ENCODE data around the gene KRTAP9-1.
"Not testable (repeated sequence)": the region's sequence is repeated elsewhere in the genome, so short reads cannot be mapped to it uniquely, and the experiment has no call there.

The KRTAP9-1 gene, protein sequence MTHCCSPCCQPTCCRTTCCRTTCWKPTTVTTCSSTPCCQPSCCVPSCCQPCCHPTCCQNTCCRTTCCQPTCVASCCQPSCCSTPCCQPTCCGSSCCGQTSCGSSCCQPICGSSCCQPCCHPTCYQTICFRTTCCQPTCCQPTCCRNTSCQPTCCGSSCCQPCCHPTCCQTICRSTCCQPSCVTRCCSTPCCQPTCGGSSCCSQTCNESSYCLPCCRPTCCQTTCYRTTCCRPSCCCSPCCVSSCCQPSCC

DNA sequence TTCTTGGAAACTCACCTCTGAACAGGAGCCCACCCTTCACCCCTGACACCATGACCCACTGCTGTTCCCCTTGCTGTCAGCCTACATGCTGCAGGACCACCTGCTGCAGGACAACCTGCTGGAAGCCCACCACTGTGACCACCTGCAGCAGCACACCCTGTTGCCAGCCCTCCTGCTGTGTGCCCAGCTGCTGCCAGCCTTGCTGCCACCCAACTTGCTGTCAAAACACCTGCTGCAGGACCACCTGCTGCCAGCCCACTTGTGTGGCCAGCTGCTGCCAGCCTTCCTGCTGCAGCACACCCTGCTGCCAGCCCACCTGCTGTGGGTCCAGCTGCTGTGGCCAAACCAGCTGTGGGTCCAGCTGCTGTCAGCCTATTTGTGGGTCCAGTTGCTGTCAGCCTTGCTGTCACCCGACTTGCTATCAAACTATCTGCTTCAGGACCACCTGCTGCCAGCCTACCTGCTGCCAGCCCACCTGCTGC, at the start of gene KRTAP9-1:
KRTAP9-1 (plus strand) TSS at position 51 of the 482 bp plus-strand sequence; CDS start at position 51, 0 bp downstream.
- DNase-seq (ENCODE audit: low spot score), result not testable (repeated sequence)

DNA sequence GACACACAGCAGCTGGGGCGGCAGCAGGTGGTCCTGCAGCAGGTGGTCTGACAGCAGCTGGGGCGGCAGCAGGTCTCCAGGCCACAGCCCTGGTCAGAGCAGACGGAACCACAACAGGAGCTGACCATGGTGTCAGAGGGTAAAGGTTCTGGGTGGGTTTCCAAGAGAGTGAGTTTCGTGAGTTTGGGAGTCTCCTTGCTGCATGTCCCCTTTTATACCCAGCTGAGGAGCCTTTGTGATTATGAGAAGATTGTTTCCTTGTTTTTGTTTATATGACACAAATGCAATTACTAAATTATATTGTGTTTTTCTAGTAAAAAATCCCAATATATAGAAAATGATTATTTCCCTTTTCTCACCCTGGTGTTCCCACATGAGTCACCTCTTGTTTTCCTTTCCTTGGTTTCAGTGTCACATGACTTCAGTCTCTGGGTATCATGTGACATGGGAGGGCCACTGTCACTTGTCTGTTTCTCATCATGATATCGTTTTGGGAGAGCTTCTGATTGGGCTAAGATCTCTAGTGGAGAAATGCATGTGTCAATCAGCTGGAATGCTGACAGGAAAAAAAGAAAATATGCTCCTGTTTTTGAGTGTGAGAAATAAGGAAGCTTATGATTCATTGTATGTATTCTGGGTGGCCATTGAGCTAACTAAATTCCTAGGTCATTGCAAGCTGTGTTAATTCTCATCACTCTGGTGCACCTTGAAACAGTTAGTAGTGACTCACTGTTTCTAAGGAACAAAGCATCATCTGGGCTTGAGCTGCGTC, 49.1 kb upstream of the KRTAP9-1 start, which contains the start of gene KRTAP4-6:
KRTAP4-6 (minus strand) TSS at position 185 of the 772 bp plus-strand sequence; CDS start at position 128, 57 bp downstream.
- no peak for DNase-seq (ENCODE audit: low spot score)

DNA sequence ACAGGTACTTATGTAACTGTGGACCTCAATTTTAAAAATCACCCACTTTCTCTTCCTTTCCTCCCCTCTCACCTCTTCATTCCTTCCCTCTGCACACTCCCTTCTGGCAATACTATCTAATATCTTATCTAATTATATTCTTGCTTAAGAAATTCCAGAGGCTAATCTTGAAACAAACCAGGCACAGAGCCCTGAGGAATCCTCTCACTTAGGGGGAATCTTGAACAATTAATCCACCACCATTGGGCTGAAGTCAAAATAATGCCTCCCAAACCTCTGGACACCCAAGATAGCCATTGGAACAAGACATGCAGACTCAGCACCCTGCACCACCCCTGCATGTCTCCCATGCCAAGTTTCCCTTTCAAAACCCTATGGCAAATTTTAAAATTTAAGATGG, 48.3 kb upstream of the KRTAP9-1 start:
- no peak for DNase-seq (ENCODE audit: low spot score)

DNA sequence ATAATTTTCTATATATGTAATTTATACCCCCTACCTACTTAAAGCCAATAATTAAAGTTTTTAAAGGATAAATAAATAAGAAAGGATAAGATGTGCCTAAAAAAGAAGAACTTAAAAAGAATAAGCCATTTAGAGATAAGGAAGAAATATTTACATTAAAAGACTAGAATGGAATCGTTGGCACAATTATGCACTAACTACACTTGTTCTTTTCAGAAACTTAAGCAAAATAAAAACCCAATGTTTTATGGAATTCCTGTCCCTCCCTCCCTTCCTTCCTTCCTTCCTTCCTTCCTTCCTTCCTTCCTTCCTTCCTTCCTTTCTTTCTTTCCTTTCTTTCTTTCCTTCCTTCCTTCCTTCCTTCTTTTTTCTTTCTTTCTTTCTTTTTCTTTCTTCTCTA, 44.8 kb upstream of the KRTAP9-1 start:
- DNase-seq (ENCODE audit: low spot score), result no peak

DNA sequence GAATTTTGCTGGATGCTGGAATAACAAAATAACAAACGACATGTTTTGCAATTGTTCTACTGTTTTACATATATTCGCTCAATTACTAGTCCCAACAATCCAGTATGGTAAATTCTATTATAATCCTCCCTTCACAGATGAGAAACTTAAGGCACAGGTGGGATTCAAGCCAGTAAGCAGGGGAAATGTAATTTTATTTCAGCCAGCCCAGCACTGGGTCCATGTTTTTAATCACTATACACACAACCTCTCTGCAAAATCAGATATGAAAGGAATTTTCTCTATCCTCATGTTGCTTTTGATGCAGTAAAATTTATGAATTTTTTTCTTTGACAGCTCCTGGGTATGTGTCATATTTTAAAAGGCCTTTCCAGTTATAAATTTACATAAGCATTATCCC, 44.4 kb upstream of the KRTAP9-1 start:
- no peak for DNase-seq (ENCODE audit: low spot score)

DNA sequence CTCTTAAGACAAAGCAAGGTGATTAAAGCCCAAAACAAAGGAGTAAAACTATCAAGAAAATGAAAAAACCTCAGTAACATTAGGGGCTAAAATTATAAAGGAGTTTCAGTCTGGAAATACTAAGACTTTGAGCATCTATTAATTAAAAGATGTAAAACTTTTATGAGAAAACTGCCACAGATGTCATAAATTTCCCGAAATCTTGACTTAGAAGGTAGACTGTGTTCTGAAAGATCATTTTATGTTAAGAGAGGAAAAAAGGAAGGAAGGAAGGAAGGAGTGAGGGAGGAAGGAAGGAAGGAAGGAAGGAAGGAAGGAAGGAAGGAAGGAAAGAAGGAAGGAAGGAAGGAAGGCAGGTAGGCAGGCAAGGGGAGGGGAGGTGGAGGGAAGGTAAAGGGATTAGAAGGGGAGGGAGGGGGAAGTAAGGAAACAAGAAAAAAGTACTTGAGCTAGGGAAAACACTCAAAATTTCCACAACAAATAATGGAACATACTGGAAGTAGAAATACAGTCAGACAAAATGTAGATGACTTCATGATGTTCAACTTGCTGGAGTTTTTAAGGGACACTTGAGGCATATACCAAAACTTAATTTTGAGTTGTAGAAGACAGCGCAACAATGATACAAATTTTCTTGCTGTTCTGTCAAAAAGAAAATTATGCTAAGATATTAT, 42.0 kb upstream of the KRTAP9-1 start:
- no peak for DNase-seq (ENCODE audit: low spot score)

DNA sequence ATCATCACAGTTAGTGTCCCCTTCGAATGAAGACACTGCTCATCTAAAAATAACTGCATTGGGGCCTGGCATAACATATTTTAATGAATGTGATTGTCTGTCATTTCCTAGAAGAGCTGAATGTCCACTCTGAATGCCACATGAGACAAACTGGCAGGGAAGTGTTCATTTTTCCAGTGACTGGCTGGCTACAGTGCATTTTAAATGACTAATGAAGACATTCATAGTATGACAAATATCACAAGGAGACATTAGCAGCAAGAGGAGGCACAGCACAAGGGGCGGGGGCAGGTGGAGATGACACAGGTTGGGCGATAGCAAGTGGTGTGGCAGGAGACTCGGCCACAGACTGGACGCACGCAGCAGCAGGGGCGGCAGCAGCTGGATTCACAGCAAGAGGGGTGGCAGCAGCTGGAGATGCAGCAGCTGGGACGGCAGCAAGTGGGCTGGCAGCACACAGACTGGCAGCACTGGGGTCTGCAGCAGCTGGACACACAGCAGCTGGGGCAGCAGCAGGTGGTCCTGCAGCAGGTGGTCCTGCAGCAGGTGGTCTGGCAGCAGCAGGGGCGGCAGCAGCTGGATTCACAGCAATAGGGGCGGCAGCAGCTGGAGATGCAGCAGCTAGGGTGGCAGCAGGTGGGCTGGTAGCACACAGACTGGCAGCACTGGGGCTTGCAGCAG, 40.6 kb upstream of the KRTAP9-1 start:
- not testable (repeated sequence) for DNase-seq (ENCODE audit: low spot score)

DNA sequence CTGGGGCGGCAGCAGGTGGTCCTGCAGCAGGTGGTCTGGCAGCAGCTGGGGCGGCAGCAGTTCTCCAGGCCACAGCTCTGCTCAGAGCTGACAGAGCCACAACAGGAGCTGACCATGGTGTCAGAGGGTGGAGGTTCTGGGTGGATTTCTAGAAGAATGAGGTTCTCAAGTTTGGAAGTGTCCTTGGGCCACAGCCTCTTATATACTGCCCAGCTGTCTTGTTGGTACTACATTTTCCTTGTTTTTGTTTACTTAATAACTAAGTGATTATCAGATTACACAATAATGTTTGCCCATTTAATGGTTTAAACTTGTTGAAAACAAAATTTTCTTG, 40.1 kb upstream of the KRTAP9-1 start, which contains the start of gene KRTAP4-5:
KRTAP4-5 (minus strand) TSS at position 174 of the 334 bp plus-strand sequence; CDS start at position 116, 58 bp downstream.
- no peak for DNase-seq (ENCODE audit: low spot score)

DNA sequence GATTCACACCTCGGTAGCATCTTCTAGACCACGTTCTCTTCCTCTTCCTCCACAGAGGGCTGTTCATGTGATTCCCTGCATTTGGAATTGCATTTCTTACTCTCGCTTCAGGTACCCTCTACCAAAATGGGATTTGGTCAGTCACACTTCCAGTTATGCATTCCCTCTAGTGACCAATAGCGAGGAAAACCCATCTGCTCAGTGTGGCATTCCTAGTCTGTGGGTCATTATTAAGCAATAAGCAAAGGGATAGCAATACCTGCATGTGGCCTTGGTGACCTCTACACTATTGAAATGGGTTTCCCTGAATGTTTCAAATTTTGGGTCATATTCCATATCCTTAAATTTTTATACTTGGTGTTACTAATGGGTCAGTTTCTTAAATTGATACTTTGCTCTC, 39.7 kb upstream of the KRTAP9-1 start:
- DNase-seq (ENCODE audit: low spot score), result no peak

DNA sequence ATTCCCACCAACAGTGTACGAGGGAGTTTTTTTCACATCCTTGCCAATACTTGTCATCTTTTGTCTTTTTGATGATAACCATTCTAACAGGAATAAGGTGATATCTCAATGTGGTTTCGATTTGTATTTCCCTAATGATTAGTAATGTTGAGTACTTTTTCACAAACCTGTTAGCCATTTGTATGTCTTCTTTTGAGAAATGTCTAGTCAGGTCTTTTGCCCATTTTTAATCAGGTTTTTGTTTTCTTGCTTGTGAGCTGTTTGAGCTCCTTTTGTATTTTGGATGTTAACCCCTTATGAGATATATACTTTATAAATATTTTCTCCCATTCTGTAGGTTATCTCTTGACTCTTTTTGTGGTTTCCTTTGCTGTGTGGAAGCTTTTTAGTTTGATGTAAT, 38.2 kb upstream of the KRTAP9-1 start:
- no peak for DNase-seq (ENCODE audit: low spot score)

DNA sequence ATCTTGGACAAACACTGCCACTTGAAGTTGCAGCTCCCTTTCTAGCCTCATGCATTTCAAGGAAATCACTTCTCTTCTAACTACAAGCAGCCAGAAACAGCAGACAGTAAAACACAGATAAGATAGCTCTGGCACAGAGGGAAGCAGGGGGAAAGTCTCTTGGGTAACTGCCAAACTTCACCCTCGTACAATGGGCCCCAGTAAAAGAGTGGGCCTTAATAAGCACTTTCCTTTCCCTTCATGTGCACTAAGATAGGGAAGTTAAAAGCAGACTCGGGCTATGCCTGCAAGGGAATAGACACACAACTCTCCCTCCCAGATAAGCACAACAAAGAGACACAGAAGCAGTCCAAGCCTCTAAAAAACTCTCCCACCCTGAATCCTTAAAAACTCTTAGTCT, 35.8 kb upstream of the KRTAP9-1 start:
- no peak for DNase-seq (ENCODE audit: low spot score)

DNA sequence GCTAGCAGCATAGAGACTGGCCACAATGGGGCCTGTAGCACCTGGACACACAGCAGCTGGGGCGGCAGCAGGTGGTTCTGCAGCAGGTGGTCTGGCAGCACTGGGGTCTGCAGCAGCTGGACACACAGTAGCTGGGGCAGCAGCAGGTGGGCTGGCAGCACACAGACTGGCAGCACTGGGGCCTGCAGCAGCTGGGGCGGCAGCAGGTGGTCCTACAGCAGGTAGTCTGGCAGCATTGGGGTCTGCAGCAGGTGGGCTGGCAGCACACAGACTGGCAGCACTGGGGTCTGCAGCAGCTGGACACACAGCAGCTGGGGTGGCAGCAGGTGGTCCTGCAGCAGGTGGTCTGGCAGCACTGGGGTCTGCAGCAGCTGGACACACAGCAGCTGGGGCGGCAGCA, 29.5 kb upstream of the KRTAP9-1 start:
- not testable (repeated sequence) for DNase-seq (ENCODE audit: low spot score)

DNA sequence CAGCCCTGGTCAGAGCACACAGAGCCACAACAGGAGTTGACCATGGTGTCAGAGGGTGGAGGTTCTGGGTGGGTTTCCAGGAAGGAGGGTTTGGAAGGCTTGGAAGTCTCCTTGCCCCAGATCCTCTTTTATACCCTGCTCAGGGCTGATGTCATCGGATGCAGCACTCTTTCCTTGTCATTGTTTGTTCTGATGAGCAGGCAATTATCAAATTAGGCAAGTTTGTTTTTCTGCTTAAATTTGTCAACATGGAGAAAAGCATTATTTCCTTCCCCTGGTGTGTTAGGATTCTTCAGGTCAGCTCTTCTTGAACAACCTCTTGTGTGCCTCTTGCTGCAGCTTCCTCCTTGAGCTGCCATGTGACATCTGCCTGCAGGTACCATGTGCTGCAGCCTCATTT, 29.0 kb upstream of the KRTAP9-1 start, which contains the start of gene KRTAP4-4:
KRTAP4-4 (minus strand) TSS at position 101 of the 400 bp plus-strand sequence; CDS start at position 44, 57 bp downstream.
- no peak for DNase-seq (ENCODE audit: low spot score)

DNA sequence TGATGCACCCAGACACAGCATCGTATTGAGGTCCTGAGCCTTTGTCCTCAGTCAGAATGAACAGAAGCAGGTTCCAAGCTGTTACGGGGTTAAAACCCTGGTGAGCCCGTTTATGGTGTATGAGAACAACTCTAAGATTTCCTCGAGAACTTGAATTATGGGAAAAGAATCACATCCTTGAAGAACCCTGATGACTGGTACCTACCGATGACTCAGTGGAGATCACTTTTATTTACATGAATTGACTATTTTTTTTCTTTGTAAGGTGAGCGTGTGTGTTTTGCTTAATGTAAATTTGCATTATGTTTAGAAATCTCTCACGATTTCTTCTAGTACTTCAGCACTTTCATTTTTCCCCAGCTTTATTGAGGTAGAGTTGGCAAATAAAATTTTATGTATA, 25.9 kb upstream of the KRTAP9-1 start:
- DNase-seq (ENCODE audit: low spot score), result no peak

DNA sequence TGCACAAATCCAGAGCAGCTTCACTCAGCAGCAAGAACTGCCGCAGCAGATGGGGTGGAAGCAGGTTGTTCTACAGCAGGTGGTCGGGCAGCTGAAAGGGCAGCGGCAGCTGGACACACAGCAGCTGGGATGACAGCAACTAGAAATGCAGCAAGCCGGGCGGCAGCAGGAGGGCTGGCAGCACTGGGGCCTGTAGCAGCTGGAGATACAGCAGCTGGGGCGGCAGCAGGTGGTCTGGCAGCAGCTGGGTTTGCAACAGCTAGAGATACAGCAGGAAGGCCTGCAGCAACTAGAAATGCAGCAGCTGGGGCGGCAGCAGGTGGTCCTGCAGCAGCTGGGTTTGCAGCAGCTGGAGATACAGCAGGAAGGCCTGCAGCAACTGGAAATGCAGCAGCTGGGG, 22.1 kb upstream of the KRTAP9-1 start:
- DNase-seq (ENCODE audit: low spot score), result no peak

DNA sequence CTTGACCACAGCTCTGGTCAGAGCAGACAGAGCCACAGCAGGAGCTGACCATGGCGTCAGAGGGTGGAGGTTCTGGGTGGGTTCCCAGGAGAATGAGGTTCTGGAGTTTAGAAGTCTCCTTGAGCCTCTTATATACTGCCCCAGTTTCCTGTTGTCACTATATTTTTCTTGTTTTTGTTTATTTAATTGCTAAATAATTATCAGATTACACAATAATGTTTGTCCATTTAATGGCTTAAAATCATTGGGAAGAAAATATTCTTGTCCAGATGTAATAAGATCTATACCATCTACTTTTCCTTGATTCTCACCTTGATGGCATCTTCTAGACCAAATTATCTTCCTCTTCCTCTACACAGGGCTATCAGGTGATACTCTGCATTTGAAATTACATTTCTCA, 21.6 kb upstream of the KRTAP9-1 start, which contains the start of gene KRTAP4-3:
KRTAP4-3 (minus strand) TSS at position 101 of the 400 bp plus-strand sequence; CDS start at position 52, 49 bp downstream.
- DNase-seq (ENCODE audit: low spot score), result no peak

DNA sequence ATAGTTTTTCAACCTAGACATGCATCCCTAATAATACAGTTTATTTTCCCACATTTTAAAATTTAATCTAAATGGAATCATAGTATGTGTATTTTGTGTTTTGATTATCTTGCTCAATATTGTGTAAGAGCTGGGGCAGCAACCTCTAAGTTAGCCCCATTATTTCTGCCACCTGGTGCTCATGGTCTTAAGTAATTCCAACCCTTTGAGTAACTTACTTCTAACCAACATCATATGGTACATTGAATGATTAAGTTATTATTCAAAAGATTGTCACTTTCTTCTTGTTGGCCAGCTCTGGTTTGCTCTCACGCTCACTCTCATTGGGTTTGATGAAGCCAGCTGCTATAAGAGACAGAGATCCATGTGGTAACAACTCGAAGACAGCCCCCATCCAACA, 17.8 kb upstream of the KRTAP9-1 start:
- DNase-seq (ENCODE audit: low spot score), result no peak

DNA sequence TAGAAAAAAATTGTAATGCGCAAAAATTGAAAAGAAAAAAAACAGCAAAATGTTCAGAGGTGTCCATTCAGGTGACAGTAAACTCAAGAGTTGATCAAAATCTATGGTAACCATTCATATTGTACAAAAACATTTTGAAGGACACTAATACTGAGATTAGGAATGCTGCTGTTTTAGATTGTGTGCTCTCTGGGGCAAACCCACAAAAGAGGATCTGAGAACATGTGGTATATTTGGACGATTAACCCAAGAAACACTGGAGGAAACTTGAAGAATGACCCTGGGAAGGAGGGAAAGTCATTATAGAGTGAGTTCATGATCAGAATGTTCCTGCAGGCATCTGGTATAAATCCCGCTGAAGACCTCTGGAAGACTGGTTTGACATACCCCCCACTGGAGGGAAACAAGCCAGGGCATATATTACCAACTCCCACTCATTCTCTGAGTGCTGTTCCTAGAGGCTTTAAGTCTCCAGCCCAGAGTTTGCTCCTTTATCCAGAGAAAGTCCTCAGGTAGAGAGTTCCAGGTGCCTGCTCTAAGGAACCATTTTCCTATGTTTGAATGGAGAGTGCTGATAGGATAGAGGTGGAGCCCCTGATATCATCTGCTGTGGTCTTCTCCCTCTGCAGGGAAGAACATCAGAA, 12.8 kb upstream of the KRTAP9-1 start:
- no peak for DNase-seq (ENCODE audit: low spot score)

DNA sequence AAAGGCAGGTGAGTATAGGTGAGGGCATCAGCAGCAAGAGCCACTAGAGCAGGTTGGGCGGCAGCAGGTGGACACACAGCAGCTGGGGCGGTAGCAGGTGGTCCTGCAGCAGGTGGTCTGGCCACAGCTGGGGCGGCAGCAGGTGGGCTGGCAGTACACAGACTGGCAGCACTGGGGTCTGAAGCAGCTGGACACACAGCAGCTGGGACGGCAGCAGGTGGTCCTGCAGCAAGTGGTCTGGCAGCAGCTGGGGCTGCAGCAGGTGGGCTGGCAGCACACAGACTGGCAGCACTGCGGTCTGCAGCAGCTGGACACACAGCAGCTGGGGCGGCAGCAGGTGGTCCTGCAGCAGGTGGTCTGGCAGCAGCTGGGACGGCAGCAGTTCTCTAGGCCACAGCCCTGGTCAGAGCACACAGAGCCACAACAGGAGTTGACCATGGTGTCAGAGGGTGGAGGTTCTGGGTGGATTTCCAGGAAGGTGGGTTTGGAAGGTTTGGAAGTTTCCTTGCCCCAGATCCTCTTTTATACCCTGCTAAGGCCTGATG, 11.9 kb upstream of the KRTAP9-1 start, which contains the start of gene KRTAP4-2:
KRTAP4-2 (minus strand) TSS at position 495 of the 545 bp plus-strand sequence; CDS start at position 438, 57 bp downstream.
- no peak for DNase-seq (ENCODE audit: low spot score)

DNA sequence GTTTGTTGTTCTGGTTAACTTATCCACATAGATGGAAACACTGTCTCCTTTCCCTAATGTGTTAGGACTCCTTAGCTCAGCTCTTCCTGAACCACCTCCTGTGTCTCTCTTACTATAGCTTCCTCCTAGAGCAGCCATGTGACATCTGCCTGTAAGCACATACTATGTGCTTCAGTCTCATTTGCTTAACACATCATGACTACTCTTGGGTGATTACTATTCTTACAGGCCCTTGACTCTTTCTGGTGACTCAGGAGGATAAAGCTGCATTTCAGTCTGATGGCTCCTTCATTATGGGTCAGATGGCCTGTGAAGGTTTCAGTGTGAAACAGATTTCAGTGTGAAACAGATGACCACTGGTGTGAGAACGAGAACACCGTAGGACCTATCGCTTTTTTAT, 11.3 kb upstream of the KRTAP9-1 start:
- no peak for DNase-seq (ENCODE audit: low spot score)

All from iPS-NIHi11 (cell line).